ENCODE measurements around the gene ANTXR2. TPM values are rescaled to one million over a fixed set of nuclear protein-coding genes. Genes with fewer than 3 reads are reported as not detected.

ANTXR2 gene
- total RNA-seq, 2 donors from 2014 or later, result 86.1 to 133 TPM

GRCh38 chr4:80090090-80090489 lies 17.1 kb upstream of the ANTXR2 start:
- intact Hi-C loops (cut with DNase I), result no loop called here
- no peak overlapping the region for H3K4me3 ChIP-seq
- H3K27me3 ChIP-seq (replicated peaks; ENCODE audit: insufficient read depth), result no peaks in the 10 kb centered on the region
- 79% methylated on average over 1 of the region's 1 CpG for WGBS
- H3K9me3 ChIP-seq, result no peaks in the 10 kb centered on the region
- H3K36me3 ChIP-seq, result no peaks in the 10 kb centered on the region
- no peak for DNase-seq (ENCODE audit: low spot score)
- no peak overlapping the region for H3K27ac ChIP-seq
- TF ChIP-seq, protein P1, sequence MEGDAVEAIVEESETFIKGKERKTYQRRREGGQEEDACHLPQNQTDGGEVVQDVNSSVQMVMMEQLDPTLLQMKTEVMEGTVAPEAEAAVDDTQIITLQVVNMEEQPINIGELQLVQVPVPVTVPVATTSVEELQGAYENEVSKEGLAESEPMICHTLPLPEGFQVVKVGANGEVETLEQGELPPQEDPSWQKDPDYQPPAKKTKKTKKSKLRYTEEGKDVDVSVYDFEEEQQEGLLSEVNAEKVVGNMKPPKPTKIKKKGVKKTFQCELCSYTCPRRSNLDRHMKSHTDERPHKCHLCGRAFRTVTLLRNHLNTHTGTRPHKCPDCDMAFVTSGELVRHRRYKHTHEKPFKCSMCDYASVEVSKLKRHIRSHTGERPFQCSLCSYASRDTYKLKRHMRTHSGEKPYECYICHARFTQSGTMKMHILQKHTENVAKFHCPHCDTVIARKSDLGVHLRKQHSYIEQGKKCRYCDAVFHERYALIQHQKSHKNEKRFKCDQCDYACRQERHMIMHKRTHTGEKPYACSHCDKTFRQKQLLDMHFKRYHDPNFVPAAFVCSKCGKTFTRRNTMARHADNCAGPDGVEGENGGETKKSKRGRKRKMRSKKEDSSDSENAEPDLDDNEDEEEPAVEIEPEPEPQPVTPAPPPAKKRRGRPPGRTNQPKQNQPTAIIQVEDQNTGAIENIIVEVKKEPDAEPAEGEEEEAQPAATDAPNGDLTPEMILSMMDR (IDR thresholded peaks at IDR 0.05), result no peak
- TF ChIP-seq POLR2AphosphoS5 (IDR thresholded peaks at IDR 0.05), result no peak
- TF ChIP-seq POLR2A (IDR thresholded peaks at IDR 0.05), result no peak
- no peaks in the 10 kb centered on the region for H3K4me1 ChIP-seq (replicated peaks)

- H3K4me3 ChIP-seq, result no peak overlapping the region
- WGBS, result 91% methylated on average over 1 of the region's 1 CpG
- no peak for DNase-seq (ENCODE audit: low spot score)
- no peaks in the 10 kb centered on the region for H3K4me1 ChIP-seq (replicated peaks)
- no peaks in the 10 kb centered on the region for H3K9me3 ChIP-seq
- H3K27me3 ChIP-seq (replicated peaks; ENCODE audit: insufficient read depth), result no peaks in the 10 kb centered on the region
- no peak overlapping the region for H3K27ac ChIP-seq
- intact Hi-C loops (cut with DNase I), result no loop called here
- TF ChIP-seq POLR2AphosphoS5 (IDR thresholded peaks at IDR 0.05) (no peak), POLR2A (IDR thresholded peaks at IDR 0.05) (no peak)
- TF ChIP-seq, protein P1 (IDR thresholded peaks at IDR 0.05), result no peak
- H3K36me3 ChIP-seq, result no peaks in the 10 kb centered on the region
Observed at GRCh38 chr4:80088471-80088870, 15.4 kb upstream of the ANTXR2 start.

DNA sequence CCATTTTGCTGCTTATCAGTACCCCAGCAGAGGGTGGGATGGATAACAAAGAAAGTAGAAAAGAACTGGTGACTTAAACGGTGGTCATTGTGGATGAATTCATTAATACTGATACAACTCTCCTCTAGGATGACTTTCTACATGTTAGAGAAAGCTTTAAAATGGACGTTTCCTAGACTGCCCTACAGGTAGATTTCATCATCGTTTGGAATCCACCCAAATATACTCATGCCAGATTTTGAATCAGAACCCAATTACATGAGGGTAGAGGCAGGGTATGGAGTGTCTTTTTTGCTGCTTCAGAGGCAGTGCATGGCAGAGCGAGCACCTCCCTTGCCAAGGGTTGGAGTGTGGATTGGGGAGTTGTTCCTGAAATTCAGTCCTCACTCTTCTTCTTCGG lies 13.3 kb upstream of the ANTXR2 start:
- intact Hi-C loops (cut with DNase I), result no loop called here

DNA sequence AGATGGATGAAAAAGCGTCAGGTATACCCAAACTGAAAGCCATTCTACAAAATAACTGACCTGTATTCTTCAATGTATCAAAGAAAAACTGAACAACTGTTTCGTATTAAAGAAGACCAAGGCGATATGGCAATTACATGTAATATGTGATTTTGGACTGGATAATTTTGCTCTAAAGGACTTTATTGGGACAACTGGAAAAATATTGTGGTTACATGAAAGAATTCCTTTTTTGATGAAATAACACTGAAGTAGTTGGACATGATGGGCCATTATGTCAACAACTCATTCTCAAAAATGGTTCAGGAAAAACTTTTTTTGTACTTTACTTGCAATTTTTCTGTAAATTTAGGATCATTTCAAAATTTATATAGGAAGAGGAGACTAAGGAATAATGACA lies 12.1 kb upstream of the ANTXR2 start:
- intact Hi-C loops (cut with DNase I), result no loop called here
- no peak overlapping the region for H3K4me3 ChIP-seq
- no peak overlapping the region for H3K27ac ChIP-seq
- TF ChIP-seq POLR2A (IDR thresholded peaks at IDR 0.05), result no peak
- TF ChIP-seq, protein P1 (IDR thresholded peaks at IDR 0.05), result no peak
- no peak for TF ChIP-seq POLR2AphosphoS5 (IDR thresholded peaks at IDR 0.05)
- H3K27me3 ChIP-seq (replicated peaks; ENCODE audit: insufficient read depth), result no peaks in the 10 kb centered on the region
- H3K4me1 ChIP-seq (replicated peaks), result no peaks in the 10 kb centered on the region
- no peak for DNase-seq (ENCODE audit: low spot score)
- no peaks in the 10 kb centered on the region for H3K36me3 ChIP-seq
- no peaks in the 10 kb centered on the region for H3K9me3 ChIP-seq
- 94% methylated on average over 3 of the region's 3 CpGs for WGBS

More for the DNA sequence above, 13.3 kb upstream of the ANTXR2 start:
- H3K4me1 ChIP-seq (replicated peaks), result no peaks in the 10 kb centered on the region
- H3K9me3 ChIP-seq, result no peaks in the 10 kb centered on the region
- DNase-seq (ENCODE audit: low spot score), result no peak
- H3K36me3 ChIP-seq, result no peaks in the 10 kb centered on the region
- H3K27me3 ChIP-seq (replicated peaks; ENCODE audit: insufficient read depth), result no peaks in the 10 kb centered on the region
- H3K4me3 ChIP-seq, result no peak overlapping the region
- no peak overlapping the region for H3K27ac ChIP-seq
- 73% methylated on average over 5 of the region's 5 CpGs for WGBS
- no peak for TF ChIP-seq POLR2A (IDR thresholded peaks at IDR 0.05)
- TF ChIP-seq, protein P1 (IDR thresholded peaks at IDR 0.05), result no peak
- TF ChIP-seq POLR2AphosphoS5 (IDR thresholded peaks at IDR 0.05), result no peak

GRCh38 chr4:80082693-80083092 lies 9.7 kb upstream of the ANTXR2 start:
- WGBS, result 91% methylated on average over 2 of the region's 2 CpGs
- no peaks in the 10 kb centered on the region for H3K27me3 ChIP-seq (replicated peaks; ENCODE audit: insufficient read depth)
- H3K4me1 ChIP-seq (replicated peaks), result no peaks in the 10 kb centered on the region
- TF ChIP-seq POLR2AphosphoS5 (IDR thresholded peaks at IDR 0.05) (no peak), POLR2A (IDR thresholded peaks at IDR 0.05) (no peak)
- TF ChIP-seq, protein P1 (IDR thresholded peaks at IDR 0.05), result no peak
- intact Hi-C loops (cut with DNase I), result no loop called here
- no peaks in the 10 kb centered on the region for H3K36me3 ChIP-seq
- DNase-seq (ENCODE audit: low spot score), result no peak
- no peaks in the 10 kb centered on the region for H3K9me3 ChIP-seq
- no peak overlapping the region for H3K27ac ChIP-seq
- H3K4me3 ChIP-seq, result no peak overlapping the region

Measured in prostate gland (tissue), 2 donors.